A673 (cell line): Measurements from ENCODE around the gene SLC39A9. TPM values are rescaled to one million over a fixed set of nuclear protein-coding genes. Genes with fewer than 3 reads are reported as not detected.
A peak's percentile ranks its signal among the peaks of the same experiment; 100 is the strongest.
"Not testable (repeated sequence)": the region's sequence is repeated elsewhere in the genome, so short reads cannot be mapped to it uniquely, and the experiment has no call there.

Experiments used
- BruUV-seq: library from RNA; stranded (reverse); fragments of 400-500 nt; replicated peaks from 2 replicates; lab custom pipeline; 2021; lab: Mats Ljungman, UMichigan
- CTCF ChIA-PET: fragments of 300-600 bp; sonication (Branson Sonifier 250); formaldehyde crosslinking; loops from one replicate; lab custom pipeline; 2022; ENCODE audit warnings: antibody characterized with exemption; lab: Charles Lee
- POLR2A ChIA-PET: fragments of 300-600 bp; sonication (Branson Sonifier 250); formaldehyde crosslinking; loops from one replicate; lab custom pipeline; 2022; ENCODE audit warnings: antibody characterized with exemption; ENCODE audit not compliant: low non-redundant PET; lab: Charles Lee
- DNase-seq: peaks from one replicate; pipeline ENCODE4 v3.0.0-alpha.2; 2015; ENCODE audit warnings: low spot score
- H3K27ac ChIP-seq: fragments of 200-600 bp; sonication (generic); 2 replicates; pipeline ENCODE4 v1.5.1; 2016; ENCODE audit warnings: mixed run types, low read depth, mild to moderate bottlenecking, mixed read lengths, antibody characterized with exemption, low read length; ENCODE audit not compliant: poor library complexity, severe bottlenecking
- H3K27me3 ChIP-seq: fragments of 200-600 bp; sonication (generic); replicated peaks from 2 replicates; pipeline ENCODE4 v1.6.1; 2017; ENCODE audit warnings: mixed run types, low read depth, mild to moderate bottlenecking, mixed read lengths, antibody characterized with exemption, low read length; ENCODE audit not compliant: insufficient read depth, poor library complexity
- H3K36me3 ChIP-seq: fragments of 200-600 bp; sonication (generic); 2 replicates; pipeline ENCODE4 v1.6.1; 2016; ENCODE audit warnings: mixed run types, mild to moderate bottlenecking, mixed read lengths, antibody characterized with exemption, low read length; ENCODE audit not compliant: insufficient read depth, poor library complexity, severe bottlenecking
- H3K4me1 ChIP-seq: fragments of 200-600 bp; sonication (generic); 2 replicates; pipeline ENCODE4 v1.6.1; 2017; ENCODE audit warnings: mixed run types, mild to moderate bottlenecking, mixed read lengths, antibody characterized with exemption, low read length; ENCODE audit not compliant: insufficient read depth, poor library complexity, severe bottlenecking
- H3K4me3 ChIP-seq: fragments of 200-600 bp; sonication (generic); 2 replicates; pipeline ENCODE4 v1.5.1; 2016; ENCODE audit warnings: low read depth, mixed run types, mild to moderate bottlenecking, mixed read lengths, low read length; ENCODE audit not compliant: poor library complexity, severe bottlenecking
- H3K9me3 ChIP-seq: fragments of 200-600 bp; sonication (generic); 2 replicates; pipeline ENCODE4 v1.6.1; 2016; ENCODE audit warnings: mixed run types, low read depth, mild to moderate bottlenecking, mixed read lengths, antibody characterized with exemption, low read length; ENCODE audit not compliant: poor library complexity, severe bottlenecking
- EZH2 ChIP-seq: fragments of 200-600 bp; sonication (generic); IDR thresholded peaks from 2 replicates; pipeline ENCODE4 v1.6.1; 2017; ENCODE audit warnings: borderline replicate concordance, low read depth, mild to moderate bottlenecking, mixed read lengths, antibody characterized with exemption, low read length; ENCODE audit not compliant: poor library complexity, severe bottlenecking
- intact Hi-C: fragments of 100-400 bp; cut with micrococcal nuclease; formaldehyde crosslinking; loops from one replicate; pipeline ENCODE4 v1.10.0; 2022; ENCODE audit not compliant: unreplicated experiment
- total RNA-seq: library from RNA; stranded (reverse); gene quantifications from 2 replicates; pipeline ENCODE4 v1.2.3, GENCODE V29; 2021
- TF ChIP-seq, protein P1 (sequence below): fragments of 300-800, 200-600 bp; sonication (generic); conservative IDR thresholded peaks from 2 replicates; pipeline ENCODE4 v1.5.1; 2017; ENCODE audit warnings: low read depth, mild to moderate bottlenecking, antibody characterized with exemption, low read length, moderate library complexity, mixed read lengths

The SLC39A9 gene
- total RNA-seq, 1 experiment from 2014 or later, result 59.2 TPM

DNA sequence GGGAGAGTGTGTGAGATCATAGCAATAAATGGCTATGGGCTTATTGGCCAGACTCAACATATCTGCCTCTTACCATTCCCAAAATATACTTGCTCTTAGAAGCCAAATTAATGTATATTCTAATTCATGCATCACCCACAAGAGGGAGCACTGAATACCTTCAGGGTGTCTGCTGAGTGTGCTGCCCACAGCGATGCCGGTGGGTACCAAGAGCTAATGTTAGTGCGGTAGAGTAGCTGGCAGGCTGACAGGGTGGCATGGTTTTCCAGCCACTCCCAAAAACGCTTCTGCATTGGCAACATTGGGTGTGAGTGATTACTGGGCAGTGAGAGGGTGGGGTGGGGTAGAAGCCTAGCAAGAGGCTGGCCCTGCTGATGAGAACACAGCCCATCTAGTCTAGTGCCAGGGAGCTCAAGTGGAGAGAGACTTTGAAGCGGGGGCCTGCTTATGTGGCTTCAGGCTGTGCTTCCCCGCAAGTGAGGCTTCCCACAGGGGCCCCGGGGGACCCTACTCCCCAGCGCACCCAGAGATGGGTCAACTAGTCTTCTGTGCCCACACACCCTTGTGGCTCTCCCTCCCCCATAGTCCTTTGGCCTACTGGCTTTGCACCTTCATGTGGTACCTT lies 76.8 kb downstream of the SLC39A9 start:
- TF ChIP-seq, protein P1, sequence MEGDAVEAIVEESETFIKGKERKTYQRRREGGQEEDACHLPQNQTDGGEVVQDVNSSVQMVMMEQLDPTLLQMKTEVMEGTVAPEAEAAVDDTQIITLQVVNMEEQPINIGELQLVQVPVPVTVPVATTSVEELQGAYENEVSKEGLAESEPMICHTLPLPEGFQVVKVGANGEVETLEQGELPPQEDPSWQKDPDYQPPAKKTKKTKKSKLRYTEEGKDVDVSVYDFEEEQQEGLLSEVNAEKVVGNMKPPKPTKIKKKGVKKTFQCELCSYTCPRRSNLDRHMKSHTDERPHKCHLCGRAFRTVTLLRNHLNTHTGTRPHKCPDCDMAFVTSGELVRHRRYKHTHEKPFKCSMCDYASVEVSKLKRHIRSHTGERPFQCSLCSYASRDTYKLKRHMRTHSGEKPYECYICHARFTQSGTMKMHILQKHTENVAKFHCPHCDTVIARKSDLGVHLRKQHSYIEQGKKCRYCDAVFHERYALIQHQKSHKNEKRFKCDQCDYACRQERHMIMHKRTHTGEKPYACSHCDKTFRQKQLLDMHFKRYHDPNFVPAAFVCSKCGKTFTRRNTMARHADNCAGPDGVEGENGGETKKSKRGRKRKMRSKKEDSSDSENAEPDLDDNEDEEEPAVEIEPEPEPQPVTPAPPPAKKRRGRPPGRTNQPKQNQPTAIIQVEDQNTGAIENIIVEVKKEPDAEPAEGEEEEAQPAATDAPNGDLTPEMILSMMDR, result peak; percentile 69
- TF ChIP-seq EZH2, result no peak
- no peak overlapping the region for H3K4me3 ChIP-seq
- intact Hi-C loops, result no loop called here
- H3K36me3 ChIP-seq, result no peaks in the 10 kb centered on the region
- no TSS peak for BruUV-seq
- H3K4me1 ChIP-seq, result no peaks in the 10 kb centered on the region
- peak; percentile 70 for DNase-seq
- ChIA-PET CTCF (interaction anchor here (0.6 to 0.9 kb wide), 3 partner anchors 15 to 17 kb away, joined by 3 to 5 read pairs (median 3); no protein-coding TSS in a partner anchor), POLR2A (no interaction called here)
- no peaks in the 10 kb centered on the region for H3K27me3 ChIP-seq
- H3K9me3 ChIP-seq, result no peaks in the 10 kb centered on the region
- H3K27ac ChIP-seq, result no peak overlapping the region

DNA sequence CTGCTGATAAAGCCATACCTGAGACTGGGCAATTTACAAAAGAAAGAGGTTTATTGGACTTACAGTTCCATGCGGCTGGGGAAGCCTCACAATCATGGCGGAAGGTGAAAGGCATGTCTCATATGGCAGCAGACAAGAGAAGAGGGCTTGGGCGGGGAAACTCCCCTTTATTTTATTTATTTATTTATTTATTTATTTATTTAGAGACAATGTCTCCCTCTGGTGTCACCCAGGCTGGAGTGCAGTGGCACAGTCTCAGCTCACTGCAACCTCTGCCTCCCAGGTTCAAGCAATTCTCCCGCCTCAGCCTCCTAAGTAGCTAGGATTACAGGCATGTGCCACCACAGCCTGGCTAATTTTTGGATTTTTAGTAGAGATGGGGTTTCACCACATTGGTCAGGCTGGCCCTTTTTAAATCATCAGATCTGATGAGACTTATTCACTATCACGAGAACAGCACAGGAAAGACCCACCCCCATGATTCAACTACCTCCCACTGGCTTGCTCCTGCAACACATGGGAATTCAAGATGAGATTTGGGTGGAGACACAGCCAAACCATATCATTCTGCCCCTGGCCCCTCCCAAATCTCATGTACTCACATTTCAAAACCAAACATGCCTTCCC lies 78.4 kb downstream of the SLC39A9 start:
- BruUV-seq, H3K36me3 ChIP-seq, H3K4me1 ChIP-seq, H3K9me3 ChIP-seq, H3K27me3 ChIP-seq, H3K27ac ChIP-seq, H3K4me3 ChIP-seq, intact Hi-C loops, POLR2A ChIA-PET, CTCF ChIA-PET: not testable (repeated sequence)
- peak; percentile 30 for DNase-seq
- TF ChIP-seq, protein P1, result peak; percentile 18; the same call in 1 of the 2 replicates

DNA sequence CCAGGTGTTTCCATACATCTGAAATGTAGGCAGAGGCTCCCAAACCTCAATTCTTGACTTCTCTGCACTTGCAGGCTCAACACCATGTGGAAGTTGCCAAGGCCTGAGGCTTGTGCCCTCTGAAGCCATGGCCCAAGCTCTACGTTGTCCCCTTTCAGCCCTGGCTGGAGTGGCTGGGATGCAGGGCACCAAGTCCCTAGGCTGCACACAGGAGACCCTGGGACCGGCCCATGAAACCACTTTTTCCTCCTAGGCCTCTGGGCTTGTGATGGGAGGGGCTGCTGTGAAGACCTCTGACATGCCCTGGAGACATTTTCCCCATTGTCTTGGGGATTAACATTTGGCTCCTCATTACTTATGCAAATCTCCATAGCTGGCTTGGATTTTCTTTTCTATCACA lies 79.6 kb downstream of the SLC39A9 start:
- H3K9me3 ChIP-seq, DNase-seq, POLR2A ChIA-PET, CTCF ChIA-PET, H3K27ac ChIP-seq, H3K36me3 ChIP-seq, BruUV-seq, H3K4me1 ChIP-seq, H3K4me3 ChIP-seq, intact Hi-C loops, H3K27me3 ChIP-seq: not testable (repeated sequence)

- TF ChIP-seq, protein P1, result no peak
- TF ChIP-seq EZH2, result no peak
- ChIA-PET CTCF (no interaction called here), POLR2A (no interaction called here)
- Histone ChIP-seq H3K4me1 (no peaks in the 10 kb centered on the region), H3K4me3 (no peak overlapping the region), H3K27ac (no peak overlapping the region), H3K36me3 (no peaks in the 10 kb centered on the region), H3K27me3 (peaks cover 12% of the 10 kb centered on the region), H3K9me3 (no peaks in the 10 kb centered on the region)
- intact Hi-C loops, result no loop called here
- BruUV-seq, result no TSS peak
- no peak for DNase-seq
These were observed 81.2 kb downstream of the SLC39A9 start for GRCh38 chr14:69479696-69480095.
